Right cardiac atrium (tissue), 5 donors: ENCODE measurements around the gene EBF3. TPM values are rescaled to one million over a fixed set of nuclear protein-coding genes. Genes with fewer than 3 reads are reported as not detected.
"Not testable (repeated sequence)": the region's sequence is repeated elsewhere in the genome, so short reads cannot be mapped to it uniquely, and the experiment has no call there.

Source experiments
- ATAC-seq, 2 donors: fragments of 200-7000 bp; cut with Tn5 transposase; one replicate each; pipeline versions ENCODE4 v1.8.0 to v1.9.1; 2020; ENCODE audit warnings: moderate library complexity in 2 of 2, mild to moderate bottlenecking in 1 of 2
- DNase-seq, 3 donors: peaks; one replicate each; pipeline ENCODE4 v3.0.0-alpha.2; 2020
- H3K27ac ChIP-seq: one replicate; pipeline ENCODE4 v1.5.1; 2013; ENCODE audit warnings: mild to moderate bottlenecking, low read length, control low read depth, moderate library complexity
- H3K27me3 ChIP-seq: one replicate; pipeline ENCODE4 v1.6.1; 2013; ENCODE audit not compliant: control insufficient read depth, insufficient read depth
- H3K4me1 ChIP-seq: one replicate; pipeline ENCODE4 v1.6.1; 2013; ENCODE audit warnings: low read length; ENCODE audit not compliant: control insufficient read depth, insufficient read depth
- H3K4me3 ChIP-seq: one replicate; pipeline ENCODE4 v1.5.1; 2013; ENCODE audit warnings: low read length, control low read depth
- H3K9me3 ChIP-seq: one replicate; pipeline ENCODE4 v1.6.1; 2013; ENCODE audit warnings: low read length; ENCODE audit not compliant: control insufficient read depth
- whole genome bisulfite sequencing: extraction: QIAGEN DNeasy Blood & Tissue Kit; methylation state at CpG from one replicate; pipeline ENCODE4 v1.1.7; 2013; 5-methylcytosine and 5-hydroxymethylcytosine counted together
- intact Hi-C, 4 donors: fragments of 100-400 bp; cut with DNase I; formaldehyde crosslinking; loops; one replicate each; pipeline versions ENCODE4 v1.11.0 to v1.14.0; 2022 to 2023
- polyA plus RNA-seq: library from polyadenylated mRNA; stranded (reverse); fragments of 200-250 nt; gene quantifications from one replicate; pipeline ENCODE4 v1.2.3, GENCODE V29; 2013
- total RNA-seq, 4 donors: library from RNA; stranded (reverse); fragmentation: NEBNext Ultra II Directional; extraction: Animal tissue kit (Norgen Biotek cat#: 25700); gene quantifications; one replicate each; pipeline ENCODE4 v1.2.1, GENCODE V29; 2021
- donor health status: healthy with polysubstance abuse.
- donor health status: DM: no; HTN: yes; CAD: no.
- donor health status: DM: no; HTN: no; CAD: no.
- donor health status: DM: no; HTN: yes; CAD: no; lungs with severe emphysema.
- donor health status: DM: yes; HTN: yes; CAD: no.

Gene EBF3
- total and polyA plus RNA-seq, 5 donors = 4.4 to 9.7 (median 8.5) TPM

GRCh38 chr10:129921801-129922597, 42.1 kb downstream of the EBF3 start:
- Histone ChIP-seq H3K4me1 (no peaks in the 10 kb centered on the region), H3K4me3 (no peak overlapping the region), H3K27me3 (no peaks in the 10 kb centered on the region), H3K27ac (no peak overlapping the region), H3K9me3 (no peaks in the 10 kb centered on the region)
- DNase-seq (no peak), ATAC-seq (no peak)
- WGBS = 87% methylated on average over 16 of the region's 16 CpGs
- intact Hi-C loops = no loop called here

- WGBS = 82% methylated on average over 18 of the region's 18 CpGs
- intact Hi-C loops = no loop called here
- H3K9me3 ChIP-seq = no peaks in the 10 kb centered on the region
- DNase-seq = no peak
- H3K4me3 ChIP-seq = no peak overlapping the region
- H3K27ac ChIP-seq = no peak overlapping the region
- no peaks in the 10 kb centered on the region for H3K4me1 ChIP-seq
- ATAC-seq = no peak
- no peaks in the 10 kb centered on the region for H3K27me3 ChIP-seq
Observed at GRCh38 chr10:129921065-129921670, 42.9 kb downstream of the EBF3 start.

- DNase-seq, H3K9me3 ChIP-seq, intact Hi-C loops, H3K27me3 ChIP-seq, H3K4me1 ChIP-seq, ATAC-seq, H3K4me3 ChIP-seq, H3K27ac ChIP-seq: not testable (repeated sequence)
- WGBS = 96% methylated on average over 16 of the region's 18 CpGs
Observed at GRCh38 chr10:129920187-129920586, 43.9 kb downstream of the EBF3 start.

GRCh38 chr10:129919358-129919757, 44.7 kb downstream of the EBF3 start:
- Histone ChIP-seq H3K27ac (no peak overlapping the region), H3K27me3 (no peaks in the 10 kb centered on the region), H3K4me3 (no peak overlapping the region), H3K4me1 (no peaks in the 10 kb centered on the region), H3K9me3 (no peaks in the 10 kb centered on the region)
- WGBS = 79% methylated on average over 4 of the region's 4 CpGs
- intact Hi-C loops = no loop called here
- ATAC-seq (no peak), DNase-seq (no peak)

GRCh38 chr10:129918836-129919235, 45.2 kb downstream of the EBF3 start:
- Histone ChIP-seq H3K4me1 (no peaks in the 10 kb centered on the region), H3K27ac (no peak overlapping the region), H3K4me3 (no peak overlapping the region), H3K27me3 (no peaks in the 10 kb centered on the region), H3K9me3 (no peaks in the 10 kb centered on the region)
- DNase-seq = no peak
- intact Hi-C loops = no loop called here
- 86% methylated on average over 8 of the region's 8 CpGs for WGBS
- no peak for ATAC-seq

- ATAC-seq = no peak
- H3K9me3 ChIP-seq = no peaks in the 10 kb centered on the region
- DNase-seq = no peak
- no peak overlapping the region for H3K4me3 ChIP-seq
- H3K27me3 ChIP-seq = no peaks in the 10 kb centered on the region
- no peak overlapping the region for H3K27ac ChIP-seq
- WGBS = 93% methylated on average over 9 of the region's 9 CpGs
- intact Hi-C loops = no loop called here
- no peaks in the 10 kb centered on the region for H3K4me1 ChIP-seq
Observed at GRCh38 chr10:129918401-129918800, 45.7 kb downstream of the EBF3 start.

GRCh38 chr10:129917936-129918335, 46.1 kb downstream of the EBF3 start:
- ATAC-seq (no peak), DNase-seq (no peak)
- H3K9me3 ChIP-seq = no peaks in the 10 kb centered on the region
- intact Hi-C loops = no loop called here
- no peak overlapping the region for H3K27ac ChIP-seq
- WGBS = 97% methylated on average over 3 of the region's 3 CpGs
- no peak overlapping the region for H3K4me3 ChIP-seq
- no peaks in the 10 kb centered on the region for H3K27me3 ChIP-seq
- peaks cover 4% of the 10 kb centered on the region for H3K4me1 ChIP-seq

GRCh38 chr10:129916506-129916995, 47.5 kb downstream of the EBF3 start:
- 81% methylated on average over 7 of the region's 7 CpGs for WGBS
- no peaks in the 10 kb centered on the region for H3K9me3 ChIP-seq
- peaks cover 4% of the 10 kb centered on the region for H3K4me1 ChIP-seq
- no peak overlapping the region for H3K27ac ChIP-seq
- no peaks in the 10 kb centered on the region for H3K27me3 ChIP-seq
- no peak for ATAC-seq
- DNase-seq = no peak
- H3K4me3 ChIP-seq = no peak overlapping the region
- intact Hi-C loops = no loop called here

- ATAC-seq (no peak), DNase-seq (no peak)
- no peaks in the 10 kb centered on the region for H3K9me3 ChIP-seq
- H3K4me3 ChIP-seq = no peak overlapping the region
- WGBS = 87% methylated on average over 27 of the region's 27 CpGs
- no peak overlapping the region for H3K27ac ChIP-seq
- H3K4me1 ChIP-seq = peaks cover 4% of the 10 kb centered on the region
- no peaks in the 10 kb centered on the region for H3K27me3 ChIP-seq
- intact Hi-C loops = no loop called here
Observed at GRCh38 chr10:129915526-129916378, 48.3 kb downstream of the EBF3 start.

GRCh38 chr10:129914960-129915359, 49.1 kb downstream of the EBF3 start:
- DNase-seq (no peak), ATAC-seq (no peak)
- H3K27ac ChIP-seq = no peak overlapping the region
- intact Hi-C loops = no loop called here
- H3K27me3 ChIP-seq = no peaks in the 10 kb centered on the region
- WGBS = 82% methylated on average over 2 of the region's 2 CpGs
- H3K9me3 ChIP-seq = no peaks in the 10 kb centered on the region
- peaks cover 4% of the 10 kb centered on the region for H3K4me1 ChIP-seq
- H3K4me3 ChIP-seq = no peak overlapping the region
